BJ (cell line): ENCODE data around the gene SPDYC. TPM values are rescaled to one million over a fixed set of nuclear protein-coding genes. Genes with fewer than 3 reads are reported as not detected.
"Not testable (repeated sequence)": the region's sequence is repeated elsewhere in the genome, so short reads cannot be mapped to it uniquely, and the experiment has no call there.

Experiments used
- CTCF ChIA-PET: fragments of 350-600 bp; formaldehyde crosslinking; extraction: SDS; loops from one replicate; lab custom pipeline; 2021; ENCODE audit warnings: antibody characterized with exemption, inconsistent platforms; lab: Yijun Ruan, JAX
- POLR2A ChIA-PET: fragments of 300-600 bp; sonication (Branson Sonifier 250); formaldehyde crosslinking; extraction: SDS; loops from one replicate; lab custom pipeline; 2021; ENCODE audit warnings: antibody characterized with exemption; lab: Charles Lee
- DNase-seq: peaks from one replicate; pipeline ENCODE4 v3.0.0-alpha.2; 2011; ENCODE audit warnings: low read depth
- H3K27me3 ChIP-seq: 2 replicates; pipeline ENCODE4 v1.6.0; 2011; ENCODE audit warnings: low read length; ENCODE audit not compliant: control insufficient read depth, insufficient read depth
- H3K36me3 ChIP-seq: 2 replicates; pipeline ENCODE4 v1.5.1; 2011; ENCODE audit warnings: low read length; ENCODE audit not compliant: control insufficient read depth, insufficient read depth
- H3K4me3 ChIP-seq: 2 replicates; pipeline ENCODE4 v1.5.1; 2011; ENCODE audit warnings: low read depth, mild to moderate bottlenecking, control low read depth, low read length
- CTCF ChIP-seq: IDR thresholded peaks from 2 replicates; pipeline ENCODE4 v1.5.1; 2011; ENCODE audit warnings: low read depth, mild to moderate bottlenecking, control low read depth, inconsistent platforms, low read length, moderate library complexity; ENCODE audit not compliant: insufficient read depth
- polyA plus RNA-seq: library from polyadenylated mRNA; depleted of rRNA; stranded (reverse); fragments of >200 nt; gene quantifications from 2 replicates; pipeline ENCODE4 v1.2.3, GENCODE V29; 2011

Gene SPDYC
- polyA plus RNA-seq, 1 experiment: not detected

GRCh38 chr11:65167656-65168055 lies 2.4 kb upstream of the SPDYC start:
- CTCF ChIA-PET: no interaction called here
- TF ChIP-seq CTCF: no peak
- DNase-seq: no peak
- H3K4me3 ChIP-seq: no peak overlapping the region
- POLR2A ChIA-PET: no interaction called here
- no peaks in the 10 kb centered on the region for H3K27me3 ChIP-seq
- H3K36me3 ChIP-seq: no peaks in the 10 kb centered on the region

GRCh38 chr11:65169164-65169641 lies 830 bp upstream of the SPDYC start:
- POLR2A ChIA-PET: no interaction called here
- CTCF ChIA-PET: interaction anchor here (0.8 to 2.3 kb wide), 3 partner anchors 12 to 52 kb away, joined by 3 to 14 read pairs (median 3); partner anchors contain the start of genes CAPN1 and ZNHIT2

GRCh38 chr11:65172600-65172999 lies 2.6 kb downstream of the SPDYC start:
- DNase-seq: no peak
- ChIA-PET POLR2A (no interaction called here), CTCF (interaction anchor here (0.8 kb wide), 1 partner anchor 62 kb away, joined by 3 read pairs; no protein-coding TSS in a partner anchor)
- no peak for TF ChIP-seq CTCF
- H3K4me3 ChIP-seq: no peak overlapping the region
- no peaks in the 10 kb centered on the region for H3K27me3 ChIP-seq
- no peaks in the 10 kb centered on the region for H3K36me3 ChIP-seq

More at GRCh38 chr11:65169164-65169641, 830 bp upstream of the SPDYC start:
- no peaks in the 10 kb centered on the region for H3K27me3 ChIP-seq
- H3K4me3 ChIP-seq: no peak overlapping the region
- no peaks in the 10 kb centered on the region for H3K36me3 ChIP-seq
- no peak for TF ChIP-seq CTCF
- DNase-seq: no peak

- POLR2A ChIA-PET, DNase-seq: not testable (repeated sequence)
- CTCF ChIA-PET: interaction anchor here (1.1 kb wide), 1 partner anchor 324 kb away, joined by 3 read pairs; no protein-coding TSS in a partner anchor
Measured at GRCh38 chr11:65174571-65175010, 4.6 kb downstream of the SPDYC start.

GRCh38 chr11:65180877-65181568 lies 11.0 kb downstream of the SPDYC start:
- Histone ChIP-seq H3K36me3 (peaks cover 12% of the 10 kb centered on the region), H3K4me3 (peak overlapping the region; percentile 81), H3K27me3 (no peaks in the 10 kb centered on the region)
- ChIA-PET CTCF (interaction anchor here (0.7 to 3.1 kb wide), 17 partner anchors 11 to 167 kb away, joined by 3 to 14 read pairs (median 4); partner anchors contain the start of genes ARL2, CDC42EP2, SPDYC and TM7SF2), POLR2A (no interaction called here)
- peak; percentile 49; the same call in 1 of the 2 replicates for TF ChIP-seq CTCF
- no peak for DNase-seq

More at GRCh38 chr11:65174571-65175010, 4.6 kb downstream of the SPDYC start:
- not testable (repeated sequence) for H3K27me3 ChIP-seq, H3K4me3 ChIP-seq, H3K36me3 ChIP-seq
